HG03097 (cell line): ENCODE measurements around the gene PTAR1.
"Not testable (repeated sequence)": the region's sequence is repeated elsewhere in the genome, so short reads cannot be mapped to it uniquely, and the experiment has no call there.

Source experiments
- ATAC-seq: cut with Tn5 transposase; IDR thresholded peaks from one replicate; pipeline ENCODE4 v1.9.1; 2021; ENCODE audit not compliant: unreplicated experiment, low FRiP score

Gene PTAR1, protein sequence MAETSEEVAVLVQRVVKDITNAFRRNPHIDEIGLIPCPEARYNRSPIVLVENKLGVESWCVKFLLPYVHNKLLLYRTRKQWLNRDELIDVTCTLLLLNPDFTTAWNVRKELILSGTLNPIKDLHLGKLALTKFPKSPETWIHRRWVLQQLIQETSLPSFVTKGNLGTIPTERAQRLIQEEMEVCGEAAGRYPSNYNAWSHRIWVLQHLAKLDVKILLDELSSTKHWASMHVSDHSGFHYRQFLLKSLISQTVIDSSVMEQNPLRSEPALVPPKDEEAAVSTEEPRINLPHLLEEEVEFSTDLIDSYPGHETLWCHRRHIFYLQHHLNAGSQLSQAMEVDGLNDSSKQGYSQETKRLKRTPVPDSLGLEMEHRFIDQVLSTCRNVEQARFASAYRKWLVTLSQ

GRCh38 chr9:69759421-69760277, at the start of gene PTAR1:
PTAR1 (minus strand) TSS chr9:69760011; CDS start chr9:69759938, 73 bp downstream.
- peak; percentile 90 for ATAC-seq

DNA sequence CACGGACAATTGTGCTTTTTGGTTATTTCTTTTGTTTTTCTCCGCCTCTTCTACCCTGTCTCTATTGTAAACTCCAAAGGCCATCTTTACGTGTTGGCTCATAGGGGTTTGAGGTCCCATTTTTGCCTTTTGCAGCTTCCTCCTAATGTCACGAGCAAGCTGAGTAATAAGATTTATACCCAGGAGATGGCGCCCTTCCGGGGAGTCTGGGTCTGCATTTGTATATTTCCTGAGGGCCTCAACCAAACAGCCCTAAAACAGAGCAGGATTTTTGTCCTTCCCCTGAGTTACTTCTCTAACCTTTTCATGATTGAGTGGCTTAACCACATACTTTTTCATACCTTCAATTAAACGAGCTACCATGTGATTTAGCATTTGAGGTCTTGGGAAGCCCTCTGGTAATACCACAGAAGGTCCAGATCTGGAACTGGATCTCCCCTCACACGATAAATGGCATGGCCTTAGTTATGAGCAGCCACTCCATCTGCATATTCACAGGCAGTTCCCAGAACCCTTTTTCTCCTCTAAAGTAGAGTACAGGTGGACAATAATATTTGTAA, 49.6 kb upstream of the PTAR1 start:
- ATAC-seq = no peak

- ATAC-seq = no peak
Measured at GRCh38 chr9:69806627-69807026, 46.8 kb upstream of the PTAR1 start.

GRCh38 chr9:69805962-69806515, 46.2 kb upstream of the PTAR1 start:
- ATAC-seq = no peak

DNA sequence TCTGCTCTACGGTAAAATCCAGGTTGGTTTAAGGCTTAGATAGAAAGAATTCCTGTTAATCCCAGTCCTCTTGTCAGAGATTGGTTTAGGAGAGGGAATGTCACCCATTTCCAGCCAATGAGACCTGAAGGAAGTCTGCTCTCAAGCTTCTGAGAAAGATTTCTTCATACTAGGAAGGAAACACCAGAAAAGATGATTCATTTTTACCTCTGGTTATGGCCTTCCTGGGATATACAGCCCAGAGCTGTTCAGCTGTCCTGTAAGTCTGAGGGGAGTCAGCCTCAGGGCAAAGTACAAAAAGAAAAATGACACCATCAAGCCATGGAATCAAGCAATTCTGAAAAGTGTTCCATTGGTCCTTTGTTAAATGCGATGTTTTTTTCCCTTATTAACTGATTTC, 42.2 kb upstream of the PTAR1 start:
- ATAC-seq = no peak

GRCh38 chr9:69800027-69800426, 40.2 kb upstream of the PTAR1 start:
- not testable (repeated sequence) for ATAC-seq

GRCh38 chr9:69799521-69799920, 39.7 kb upstream of the PTAR1 start:
- not testable (repeated sequence) for ATAC-seq

GRCh38 chr9:69798744-69799143, 38.9 kb upstream of the PTAR1 start:
- ATAC-seq = no peak

GRCh38 chr9:69797675-69798074, 37.9 kb upstream of the PTAR1 start:
- no peak for ATAC-seq

DNA sequence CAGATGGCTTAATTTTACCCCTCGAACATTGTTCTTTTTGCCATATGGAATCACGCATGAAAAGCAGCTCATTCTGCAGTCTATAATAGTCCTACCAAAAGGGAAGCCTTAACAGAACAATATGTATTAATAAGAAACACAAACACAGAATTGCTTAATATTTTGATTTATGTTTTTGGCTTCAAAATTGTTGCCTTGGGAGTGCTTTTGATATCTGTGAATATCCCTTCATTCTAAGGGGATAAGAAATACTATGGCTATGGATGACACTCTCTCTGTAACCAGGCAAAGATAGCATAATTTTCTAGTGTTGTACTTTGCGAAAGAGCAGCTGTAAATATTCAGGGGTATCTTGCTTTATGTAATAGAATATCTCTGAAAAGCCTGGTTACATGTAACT, 34.5 kb upstream of the PTAR1 start:
- ATAC-seq = no peak

GRCh38 chr9:69785757-69786156, 25.9 kb upstream of the PTAR1 start:
- ATAC-seq = no peak

- ATAC-seq = no peak
Measured at GRCh38 chr9:69773258-69773657, 13.4 kb upstream of the PTAR1 start.

DNA sequence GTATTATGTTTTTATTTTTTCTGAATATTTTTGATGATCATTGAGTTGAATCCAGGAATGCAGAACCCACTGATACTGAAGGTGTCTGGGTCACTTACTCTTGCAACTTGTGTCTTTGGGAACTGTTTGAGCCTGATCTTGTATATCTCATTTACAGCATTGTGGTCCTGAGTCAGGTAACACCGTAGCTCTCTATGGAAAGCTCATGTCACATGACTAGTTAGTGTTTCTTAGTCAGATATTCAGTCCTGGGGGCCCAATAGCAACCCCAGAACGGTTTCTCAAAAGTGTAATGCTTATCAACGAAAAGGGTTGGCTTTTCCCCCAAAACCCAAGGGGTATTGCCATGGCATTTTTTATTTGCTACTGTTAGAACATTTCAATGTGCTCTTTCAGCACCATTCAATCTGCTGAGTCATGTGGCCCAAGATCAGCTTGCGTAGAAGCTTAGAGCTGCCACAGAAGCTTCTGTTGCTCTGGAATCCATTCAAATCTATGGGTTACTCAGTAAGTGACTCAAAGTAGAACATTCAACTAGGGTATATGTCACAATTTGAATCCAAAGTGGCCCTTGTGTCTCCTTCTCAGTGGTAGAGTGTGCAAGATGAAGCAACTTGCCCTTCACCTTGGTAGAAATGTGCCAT, 12.1 kb upstream of the PTAR1 start:
- no peak for ATAC-seq

- no peak for ATAC-seq
Measured at GRCh38 chr9:69768716-69769115, 8.9 kb upstream of the PTAR1 start.

DNA sequence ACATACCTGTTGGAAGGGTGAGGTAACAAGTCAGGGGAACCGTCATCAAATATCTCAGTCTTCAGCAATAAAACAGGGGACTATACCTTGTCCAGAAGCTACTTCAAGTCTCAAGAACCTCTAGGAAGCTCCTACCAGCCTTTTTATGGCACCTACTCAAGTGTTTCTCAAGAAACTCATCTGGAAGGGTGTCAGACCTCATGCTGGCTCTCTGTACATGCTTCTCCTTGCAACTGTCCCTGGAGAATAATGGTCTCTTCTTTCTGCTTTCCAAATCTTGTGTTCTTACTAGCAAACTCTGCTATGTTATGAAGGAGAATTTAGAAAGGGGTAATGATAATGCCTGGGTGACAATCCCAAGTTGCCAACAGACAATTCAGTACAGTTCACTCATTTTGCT, 8.3 kb upstream of the PTAR1 start:
- no peak for ATAC-seq

DNA sequence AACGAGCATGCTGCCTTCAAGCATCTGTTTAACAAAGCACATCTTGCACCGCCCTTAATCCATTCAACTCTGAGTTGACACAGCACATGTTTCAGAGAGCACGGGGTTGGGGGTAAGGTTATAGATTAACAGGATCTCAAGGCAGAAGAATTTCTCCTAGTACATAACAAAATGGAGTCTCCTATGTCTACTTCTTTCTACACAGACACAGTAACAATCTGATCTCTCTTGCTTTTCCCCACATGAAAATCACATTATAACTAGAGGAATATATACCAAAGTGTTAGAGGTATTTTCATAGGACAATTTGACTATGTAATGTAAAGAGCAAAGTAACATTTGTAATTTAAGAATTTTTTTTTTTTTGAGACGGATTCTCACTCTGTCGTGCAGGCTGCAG, 4.1 kb upstream of the PTAR1 start:
- ATAC-seq = not testable (repeated sequence)

DNA sequence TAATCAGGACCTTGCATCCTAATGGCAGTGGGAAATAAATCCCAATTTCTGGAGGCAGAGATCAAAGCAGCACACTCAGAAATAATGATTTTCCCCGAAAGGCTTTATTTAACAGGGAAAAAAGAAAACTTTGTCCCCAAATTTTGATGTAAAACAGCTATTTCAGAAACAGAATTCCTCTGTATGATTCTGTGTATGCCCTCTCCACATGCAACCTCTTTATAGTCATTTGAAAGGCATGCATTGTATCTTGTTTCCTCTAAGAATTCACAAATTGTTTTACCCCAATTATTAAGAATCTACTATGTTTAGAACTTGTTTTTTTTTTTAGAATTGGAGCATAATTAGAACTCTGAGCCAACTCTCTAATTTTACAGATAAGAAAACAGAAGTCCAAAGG, 2.7 kb upstream of the PTAR1 start:
- no peak for ATAC-seq

DNA sequence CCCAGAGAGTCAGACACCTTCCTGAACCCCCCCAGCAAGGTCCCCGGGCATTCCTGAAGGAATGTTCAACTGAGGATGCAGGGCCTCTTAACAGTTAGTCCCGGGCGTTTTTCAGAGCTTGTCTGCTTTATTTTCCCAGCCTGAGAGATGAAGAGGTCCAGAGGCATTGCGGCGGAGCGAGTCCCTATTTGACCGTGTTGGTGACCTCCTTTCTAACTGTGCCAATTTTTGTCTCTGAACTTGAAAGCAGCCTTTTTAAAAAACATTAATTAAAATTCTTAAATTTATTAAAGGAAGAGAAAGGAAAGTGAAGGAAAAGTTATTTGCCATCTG, 433 bp upstream of the PTAR1 start:
- no peak for ATAC-seq

GRCh38 chr9:69759021-69759420, 790 bp downstream of the PTAR1 start:
- ATAC-seq = peak; percentile 6

DNA sequence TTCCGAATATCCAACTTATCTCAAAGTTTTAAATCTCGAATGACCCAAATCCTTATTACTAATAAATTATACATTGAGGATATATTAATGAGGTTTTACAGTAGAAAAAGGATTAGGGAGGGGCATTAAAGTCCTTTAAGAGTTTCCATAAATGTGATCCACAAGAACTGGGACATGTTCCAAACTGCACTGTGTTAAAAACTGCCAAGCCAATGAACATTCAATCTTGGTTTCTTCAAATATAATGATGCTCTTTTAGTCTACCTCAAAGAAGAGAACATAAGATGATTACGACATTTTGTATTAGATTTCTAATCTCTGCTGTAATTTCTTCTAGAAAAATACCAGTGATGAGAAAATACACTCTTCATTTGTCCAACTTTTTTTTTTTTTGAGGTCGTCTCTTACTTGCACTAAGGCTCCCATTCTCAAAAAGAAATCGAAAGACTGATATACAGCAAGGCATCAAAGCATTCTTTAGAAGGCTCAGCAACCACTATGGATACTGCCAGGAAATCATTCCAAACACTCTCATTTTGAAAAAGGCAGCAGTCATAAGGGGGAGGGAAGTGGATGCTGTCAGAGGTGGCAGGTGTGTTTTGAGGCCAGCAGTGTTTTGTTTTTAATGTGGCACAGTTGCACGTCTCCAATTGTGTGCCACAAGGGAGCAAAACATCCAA, 1.7 kb downstream of the PTAR1 start:
- ATAC-seq = no peak
